ENCODE data around the gene MCF2.

MCF2 gene

DNA sequence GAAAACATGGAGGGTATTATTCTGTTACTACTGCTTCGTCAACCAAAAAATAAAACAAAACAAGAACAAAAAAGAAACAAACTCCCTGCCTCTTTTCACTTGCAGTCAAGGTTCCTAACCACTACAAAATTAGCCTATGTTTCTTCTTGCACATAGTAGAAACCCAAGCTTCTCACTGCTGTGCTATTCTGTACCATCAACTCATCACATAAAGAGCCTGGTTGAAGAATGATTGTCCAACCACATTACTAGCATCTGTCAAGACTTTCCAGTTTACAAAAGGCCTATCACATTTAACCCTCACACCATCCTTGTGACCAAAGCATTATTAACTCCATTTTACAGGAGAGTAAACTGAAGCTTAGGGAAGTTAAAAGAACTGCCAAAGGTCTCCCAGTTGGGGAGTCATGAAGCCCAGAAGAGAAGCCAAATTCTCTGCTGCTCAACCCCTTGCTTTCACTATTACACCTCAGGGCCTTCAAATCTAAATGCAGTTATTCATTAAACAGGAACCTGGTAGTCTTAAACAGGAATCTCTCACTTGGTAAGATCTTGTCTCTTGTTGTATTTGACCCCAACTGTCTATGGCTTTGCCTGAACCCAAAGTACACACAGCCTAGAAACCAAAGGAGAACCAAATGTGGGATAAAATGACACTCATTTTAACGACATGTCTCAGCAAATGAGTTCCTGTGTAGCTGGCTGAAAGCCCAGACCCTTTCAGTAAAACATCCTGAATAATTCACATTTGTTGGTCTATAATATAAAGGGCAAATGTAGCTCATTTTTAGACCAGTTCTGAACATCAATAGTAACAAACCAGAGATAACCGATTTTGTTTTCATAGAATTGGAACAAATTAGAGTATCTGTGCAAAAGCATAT lies 168.8 kb downstream of the MCF2 start:
- Histone ChIP-seq H3K9me3 (ENCODE audit: severe bottlenecking) (no peaks in the 10 kb centered on the region), H3K27ac (ENCODE audit: poor library complexity, severe bottlenecking) (no peak overlapping the region), H3K4me1 (ENCODE audit: insufficient read depth, poor library complexity, severe bottlenecking) (no peaks in the 10 kb centered on the region), H3K4me3 (ENCODE audit: severe bottlenecking) (no peak overlapping the region), H3K36me3 (ENCODE audit: low read depth) (no peaks in the 10 kb centered on the region), H3K27me3 (ENCODE audit: insufficient read depth, poor library complexity, severe bottlenecking) (no peaks in the 10 kb centered on the region)
- ATAC-seq (ENCODE audit: low read depth) (no peak), DNase-seq (ENCODE audit: low spot score) (no peak)
- TF ChIP-seq CTCF (IDR thresholded peaks at IDR 0.05; ENCODE audit: poor library complexity, severe bottlenecking) = no peak

GRCh38 chrX:139533444-139533843 lies 174.5 kb downstream of the MCF2 start:
- ATAC-seq (ENCODE audit: low read depth) (no peak), DNase-seq (ENCODE audit: low spot score) (no peak)
- Histone ChIP-seq H3K27me3 (ENCODE audit: insufficient read depth, poor library complexity, severe bottlenecking) (no peaks in the 10 kb centered on the region), H3K36me3 (ENCODE audit: low read depth) (no peaks in the 10 kb centered on the region), H3K9me3 (ENCODE audit: severe bottlenecking) (no peaks in the 10 kb centered on the region), H3K4me3 (ENCODE audit: severe bottlenecking) (no peak overlapping the region), H3K4me1 (ENCODE audit: insufficient read depth, poor library complexity, severe bottlenecking) (no peaks in the 10 kb centered on the region), H3K27ac (ENCODE audit: poor library complexity, severe bottlenecking) (no peak overlapping the region)
- TF ChIP-seq CTCF (IDR thresholded peaks at IDR 0.05; ENCODE audit: poor library complexity, severe bottlenecking) = no peak

- no peak overlapping the region for H3K4me3 ChIP-seq (ENCODE audit: severe bottlenecking)
- no peak overlapping the region for H3K27ac ChIP-seq (ENCODE audit: poor library complexity, severe bottlenecking)
- no peaks in the 10 kb centered on the region for H3K4me1 ChIP-seq (ENCODE audit: insufficient read depth, poor library complexity, severe bottlenecking)
- H3K36me3 ChIP-seq (ENCODE audit: low read depth) = no peaks in the 10 kb centered on the region
- no peaks in the 10 kb centered on the region for H3K27me3 ChIP-seq (ENCODE audit: insufficient read depth, poor library complexity, severe bottlenecking)
- H3K9me3 ChIP-seq (ENCODE audit: severe bottlenecking) = no peaks in the 10 kb centered on the region
- ATAC-seq (ENCODE audit: low read depth) = no peak
- TF ChIP-seq CTCF (IDR thresholded peaks at IDR 0.05; ENCODE audit: poor library complexity, severe bottlenecking) = no peak
- no peak for DNase-seq (ENCODE audit: low spot score)
Observed at GRCh38 chrX:139532834-139533233, 175.1 kb downstream of the MCF2 start.

All from RWPE2 (cell line).